AG09319 (cell line): Measurements from ENCODE around the gene ARHGAP21.

Source experiments
- DNase-seq: peaks from one replicate; pipeline ENCODE4 v3.0.0-alpha.2; 2010; ENCODE audit warnings: low read depth; ENCODE audit errors: extremely low read depth
- CTCF ChIP-seq: IDR thresholded peaks from 2 replicates; pipeline ENCODE4 v1.5.1; 2011; ENCODE audit warnings: low read depth, mild to moderate bottlenecking, inconsistent platforms, low read length, moderate library complexity

ARHGAP21 gene

GRCh38 chr10:24542314-24543270 lies 181.1 kb downstream of the ARHGAP21 start:
- DNase-seq: no peak
- TF ChIP-seq CTCF: no peak

GRCh38 chr10:24541239-24541753 lies 182.4 kb downstream of the ARHGAP21 start:
- no peak for TF ChIP-seq CTCF

GRCh38 chr10:24536636-24537035 lies 187.1 kb downstream of the ARHGAP21 start:
- no peak for TF ChIP-seq CTCF
- no peak for DNase-seq

More at GRCh38 chr10:24541239-24541753, 182.4 kb downstream of the ARHGAP21 start:
- DNase-seq: no peak

GRCh38 chr10:24533981-24534380 lies 189.7 kb downstream of the ARHGAP21 start:
- no peak for TF ChIP-seq CTCF
- no peak for DNase-seq
